ENCODE results near the gene CDH15.

The CDH15 gene, protein sequence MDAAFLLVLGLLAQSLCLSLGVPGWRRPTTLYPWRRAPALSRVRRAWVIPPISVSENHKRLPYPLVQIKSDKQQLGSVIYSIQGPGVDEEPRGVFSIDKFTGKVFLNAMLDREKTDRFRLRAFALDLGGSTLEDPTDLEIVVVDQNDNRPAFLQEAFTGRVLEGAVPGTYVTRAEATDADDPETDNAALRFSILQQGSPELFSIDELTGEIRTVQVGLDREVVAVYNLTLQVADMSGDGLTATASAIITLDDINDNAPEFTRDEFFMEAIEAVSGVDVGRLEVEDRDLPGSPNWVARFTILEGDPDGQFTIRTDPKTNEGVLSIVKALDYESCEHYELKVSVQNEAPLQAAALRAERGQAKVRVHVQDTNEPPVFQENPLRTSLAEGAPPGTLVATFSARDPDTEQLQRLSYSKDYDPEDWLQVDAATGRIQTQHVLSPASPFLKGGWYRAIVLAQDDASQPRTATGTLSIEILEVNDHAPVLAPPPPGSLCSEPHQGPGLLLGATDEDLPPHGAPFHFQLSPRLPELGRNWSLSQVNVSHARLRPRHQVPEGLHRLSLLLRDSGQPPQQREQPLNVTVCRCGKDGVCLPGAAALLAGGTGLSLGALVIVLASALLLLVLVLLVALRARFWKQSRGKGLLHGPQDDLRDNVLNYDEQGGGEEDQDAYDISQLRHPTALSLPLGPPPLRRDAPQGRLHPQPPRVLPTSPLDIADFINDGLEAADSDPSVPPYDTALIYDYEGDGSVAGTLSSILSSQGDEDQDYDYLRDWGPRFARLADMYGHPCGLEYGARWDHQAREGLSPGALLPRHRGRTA

DNA sequence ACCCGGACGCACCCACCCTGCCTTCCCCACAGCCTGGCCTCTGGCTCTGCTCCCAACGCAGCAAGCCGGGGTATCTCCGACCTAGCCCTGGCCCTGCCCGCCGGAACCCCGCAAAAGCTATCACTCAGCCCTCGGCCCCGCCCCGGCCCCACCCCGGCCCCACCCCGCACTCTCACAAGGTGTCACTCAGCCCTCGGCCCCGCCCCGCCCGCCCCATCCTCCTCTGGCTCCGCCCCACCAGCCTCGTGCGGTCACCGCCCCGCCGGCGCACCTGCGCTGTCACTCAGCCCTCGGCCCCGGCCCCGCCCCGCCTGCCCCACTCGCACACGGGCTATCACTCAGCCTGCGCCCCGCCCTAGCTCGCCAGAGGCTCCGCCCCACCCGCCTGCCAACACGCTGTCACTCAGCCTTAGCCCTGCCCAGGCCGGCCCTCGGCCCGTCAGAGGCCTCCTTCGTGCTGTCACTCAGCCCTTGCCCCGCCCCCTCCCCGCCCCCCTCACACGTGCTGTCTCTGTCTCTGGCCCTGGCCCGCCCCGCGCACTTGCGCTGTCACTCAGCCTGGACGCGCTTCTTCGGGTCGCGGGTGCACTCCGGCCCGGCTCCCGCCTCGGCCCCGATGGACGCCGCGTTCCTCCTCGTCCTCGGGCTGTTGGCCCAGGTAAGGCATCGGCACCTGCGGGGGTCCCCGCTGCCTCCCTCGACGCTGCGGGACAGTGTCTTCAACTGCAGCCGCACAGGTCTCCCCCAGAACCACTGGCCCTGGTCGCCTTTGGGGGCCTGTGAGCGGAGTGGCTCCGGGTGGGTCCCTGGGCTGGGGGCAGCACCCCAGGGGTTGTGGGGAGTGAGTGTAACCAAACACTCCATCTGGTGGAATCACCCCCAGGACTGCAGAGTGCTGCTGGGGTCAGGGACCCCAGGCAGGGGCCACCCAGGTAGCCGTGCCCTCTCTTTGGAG is at the start of gene CDH15:
Gene CDH15 (plus strand): TSS at position 533 of the 955 bp plus-strand sequence. CDS start 84 bp downstream, at position 617.
- no peak for DNase-seq

- no peak for DNase-seq
Measured at GRCh38 chr16:89122322-89122851, 49.2 kb upstream of the CDH15 start.

- no peak for DNase-seq
Measured at GRCh38 chr16:89123001-89123830, 48.3 kb upstream of the CDH15 start.

DNA sequence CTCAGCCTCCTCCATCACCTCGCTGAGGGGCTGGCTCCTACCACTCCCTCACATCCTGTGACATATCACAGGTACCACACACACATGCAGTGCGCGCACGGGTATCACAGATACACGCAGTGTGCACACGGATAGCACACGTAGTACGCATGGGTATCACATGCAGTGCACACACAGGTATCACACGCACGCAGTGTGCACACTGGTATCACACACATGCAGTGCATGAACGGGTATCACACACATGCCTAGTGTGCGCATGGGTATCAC is 47.8 kb upstream of the CDH15 start:
- no peak for DNase-seq

- no peak for DNase-seq
Measured at GRCh38 chr16:89129378-89129777, 42.2 kb upstream of the CDH15 start.

DNA sequence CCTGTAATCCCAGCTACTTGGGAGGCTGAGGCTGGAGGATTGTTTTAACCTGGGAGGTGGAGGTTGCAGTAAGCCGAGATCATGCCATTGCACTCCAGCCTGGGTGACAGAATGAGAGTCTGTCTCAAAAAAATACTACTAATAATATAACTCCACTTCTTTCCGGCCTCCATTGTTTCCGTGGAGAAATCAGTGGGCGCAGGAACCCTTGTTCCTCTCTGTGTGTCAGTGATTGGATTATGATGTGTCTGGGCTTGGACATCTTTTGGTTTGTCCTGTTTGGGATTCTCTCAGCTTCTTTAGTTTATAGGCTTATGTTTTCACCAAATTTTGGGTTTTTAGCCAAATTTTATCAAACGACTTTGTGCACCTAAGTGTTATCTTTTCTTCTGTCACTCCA is 41.1 kb upstream of the CDH15 start:
- DNase-seq = no peak

- no peak for DNase-seq
Measured at GRCh38 chr16:89131783-89132182, 39.8 kb upstream of the CDH15 start.

DNA sequence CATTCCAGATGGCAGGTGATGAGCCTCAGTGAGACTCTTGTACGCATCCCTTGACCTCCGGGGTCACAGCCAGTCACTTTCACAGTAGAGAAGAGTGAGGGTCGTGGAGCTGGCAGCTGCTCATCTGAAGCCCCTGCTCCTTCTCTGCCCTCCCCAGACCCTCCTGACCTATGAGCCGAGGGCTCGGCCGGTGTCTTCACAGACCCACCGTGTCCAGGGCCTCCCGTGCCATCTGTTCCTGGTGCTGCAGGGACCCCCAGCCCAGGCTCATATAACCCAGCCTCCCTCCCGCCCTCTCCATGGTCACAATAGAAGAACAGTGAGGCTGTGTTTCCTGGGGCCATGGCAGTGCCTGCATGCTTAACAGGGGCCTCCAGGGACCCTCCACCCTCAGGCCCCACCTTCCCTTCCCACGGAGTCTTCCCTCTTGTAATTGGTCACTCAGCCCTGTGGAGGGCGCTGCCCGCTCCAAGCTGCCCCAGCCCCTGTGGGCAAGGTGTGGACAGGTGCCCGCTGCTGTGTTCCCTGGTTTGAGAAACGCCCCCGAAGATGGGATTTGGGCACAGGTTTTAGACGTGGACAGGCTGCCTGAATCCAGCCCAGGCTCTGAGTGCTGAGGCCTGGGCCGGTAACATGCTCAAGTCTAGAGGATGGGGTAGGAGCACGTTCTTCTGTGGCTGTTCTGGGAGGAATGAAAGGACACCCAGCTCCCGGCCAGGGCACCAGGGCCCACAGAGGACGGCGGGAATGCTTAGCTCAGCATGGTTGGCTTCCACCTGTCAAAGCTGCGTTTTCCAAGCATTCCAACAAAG is 39.1 kb upstream of the CDH15 start:
- DNase-seq = no peak

DNA sequence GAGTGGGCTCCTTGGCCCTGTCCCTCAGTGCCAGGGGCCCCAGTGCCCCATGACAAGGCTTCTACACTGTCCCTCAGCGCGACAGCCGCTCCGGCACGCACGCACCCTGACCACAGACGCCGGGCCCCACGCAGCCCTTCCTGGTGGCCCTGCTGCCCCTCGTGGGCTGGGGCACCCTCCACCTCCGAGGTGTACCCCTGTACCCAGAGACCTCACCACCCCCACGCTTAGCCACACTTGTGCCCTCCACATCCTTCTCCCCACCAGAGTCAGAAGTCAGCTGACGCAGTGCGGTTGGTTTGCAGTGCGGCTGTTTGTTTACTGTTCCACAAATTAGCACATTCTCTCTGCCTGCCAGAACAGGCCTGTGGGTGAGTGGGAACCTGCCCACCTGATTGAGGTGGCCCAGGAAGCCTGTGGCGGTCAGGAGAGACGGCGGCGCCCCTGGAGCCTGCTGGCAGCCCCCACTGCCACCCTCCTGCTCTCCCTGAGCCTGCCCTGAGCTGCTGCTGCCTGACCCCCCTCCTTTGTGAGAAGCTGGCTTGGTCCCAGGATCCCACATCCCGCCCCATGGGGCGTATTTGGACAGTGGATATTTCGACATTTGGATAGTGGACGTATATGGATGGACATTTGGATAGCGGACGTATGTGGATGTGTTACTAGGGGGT is 38.0 kb upstream of the CDH15 start:
- DNase-seq = no peak

- DNase-seq = no peak
Measured at GRCh38 chr16:89134269-89134668, 37.3 kb upstream of the CDH15 start.

- DNase-seq = no peak
Measured at GRCh38 chr16:89135166-89135565, 36.4 kb upstream of the CDH15 start.

DNA sequence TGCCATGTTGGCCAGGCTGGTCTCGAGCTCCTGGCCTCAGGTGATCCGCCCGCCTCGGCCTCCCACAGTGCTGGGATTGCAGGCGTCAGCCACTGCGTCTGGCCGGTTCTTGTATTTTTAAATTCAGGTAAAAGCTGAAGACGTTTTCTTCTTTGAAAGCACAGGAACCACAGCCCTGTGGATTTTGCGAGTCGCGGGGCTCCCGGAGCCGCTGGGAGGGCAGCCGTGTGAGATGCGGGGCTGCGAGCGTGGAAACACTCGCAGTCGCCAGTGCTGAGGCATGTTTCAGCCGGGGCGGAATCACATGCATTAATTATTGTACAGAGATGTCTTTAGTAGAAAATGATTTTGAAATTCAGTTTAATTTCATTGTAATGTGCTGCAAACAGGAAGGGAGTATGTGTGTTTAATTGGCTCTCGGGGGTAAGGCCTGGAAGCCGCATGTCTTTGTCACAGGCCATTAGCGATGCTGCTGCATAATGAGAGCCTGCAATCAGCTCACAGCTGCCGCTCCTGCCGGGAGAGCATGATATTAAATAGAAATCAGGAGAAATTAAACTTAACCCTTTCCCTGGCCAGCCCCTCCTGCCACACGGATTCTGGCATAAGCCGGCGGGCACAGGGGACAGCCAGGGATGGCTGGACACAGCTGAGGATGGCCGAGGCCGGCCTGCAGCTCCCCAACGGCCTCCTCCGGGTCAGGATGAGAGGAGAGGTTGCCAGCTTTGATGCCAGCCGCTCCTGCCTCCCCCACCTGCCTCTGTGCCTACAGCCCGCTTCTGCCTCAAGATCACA is 35.4 kb upstream of the CDH15 start:
- DNase-seq = no peak

GRCh38 chr16:89136931-89137330 is 34.6 kb upstream of the CDH15 start:
- no peak for DNase-seq

- no peak for DNase-seq
Measured at GRCh38 chr16:89137666-89138512, 33.7 kb upstream of the CDH15 start.

DNA sequence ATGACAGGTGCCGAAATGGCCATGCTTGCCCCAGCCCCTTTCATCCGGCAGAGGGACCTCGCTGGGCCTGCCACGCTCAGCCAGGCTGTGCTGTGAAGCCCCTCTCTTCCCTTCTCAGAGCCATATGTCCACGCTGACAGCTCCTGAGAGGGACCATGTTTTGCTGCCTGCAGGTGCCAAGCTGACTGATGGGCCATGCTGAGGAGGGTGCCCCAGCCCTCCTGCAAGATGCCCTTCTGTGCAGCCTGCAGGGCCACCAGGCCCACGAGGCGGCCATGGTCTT is 33.1 kb upstream of the CDH15 start:
- DNase-seq = no peak

DNA sequence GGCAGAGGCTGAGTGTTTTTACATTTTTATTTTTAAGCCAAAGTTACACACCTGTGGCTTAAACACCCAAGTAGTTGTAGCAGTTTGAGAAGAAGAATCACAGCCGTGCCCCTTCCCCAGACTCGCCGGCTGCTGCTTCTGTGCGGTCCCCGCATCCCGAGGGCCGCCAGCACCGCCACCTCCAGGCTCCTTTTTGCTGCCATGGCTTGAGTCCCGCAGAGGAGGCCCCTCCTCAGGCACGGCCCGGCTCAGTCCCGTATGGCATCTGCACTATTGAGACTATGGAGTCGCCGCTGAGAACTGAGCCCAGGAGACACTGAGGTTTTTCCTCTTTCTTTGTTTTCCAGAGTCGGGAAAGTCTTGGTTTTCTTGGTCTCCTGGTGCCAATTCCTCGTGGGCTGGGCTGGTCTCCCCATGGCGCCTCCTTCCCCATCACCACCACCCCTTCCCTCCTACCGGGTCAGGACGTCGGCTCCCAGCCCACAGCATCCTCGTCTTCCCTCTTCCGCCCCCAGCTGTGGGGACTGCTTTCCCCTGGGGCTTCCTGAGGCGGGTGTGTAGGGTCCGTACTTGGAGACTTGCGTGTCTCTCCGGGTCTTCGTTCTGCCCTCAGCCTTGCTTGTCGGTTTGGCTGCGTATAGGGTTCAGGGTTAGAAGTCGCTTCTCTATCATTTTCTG is 32.6 kb upstream of the CDH15 start:
- no peak for DNase-seq

DNA sequence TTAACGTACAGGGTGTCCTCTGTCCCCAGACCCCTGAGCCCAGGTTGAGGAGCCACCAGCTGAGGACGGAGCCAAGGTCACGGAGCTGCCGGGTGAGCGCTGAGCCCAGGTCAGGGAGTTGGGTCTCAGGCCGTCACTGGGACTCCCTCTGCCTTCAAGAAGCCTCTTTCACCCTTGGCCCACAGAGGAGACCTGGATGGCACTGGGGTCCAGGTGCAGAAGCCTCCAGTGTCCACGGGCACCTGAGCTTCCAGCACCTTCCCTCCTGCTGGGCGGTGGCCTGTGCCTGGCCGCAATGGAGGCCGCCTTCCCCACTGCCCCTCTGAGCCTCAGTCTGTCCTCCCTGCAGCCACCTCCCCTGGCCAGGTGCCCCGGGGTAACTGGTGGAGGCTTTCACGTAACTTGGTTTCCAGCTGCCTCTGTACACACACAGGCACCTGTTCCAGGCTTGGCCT is 31.6 kb upstream of the CDH15 start:
- DNase-seq = no peak

DNA sequence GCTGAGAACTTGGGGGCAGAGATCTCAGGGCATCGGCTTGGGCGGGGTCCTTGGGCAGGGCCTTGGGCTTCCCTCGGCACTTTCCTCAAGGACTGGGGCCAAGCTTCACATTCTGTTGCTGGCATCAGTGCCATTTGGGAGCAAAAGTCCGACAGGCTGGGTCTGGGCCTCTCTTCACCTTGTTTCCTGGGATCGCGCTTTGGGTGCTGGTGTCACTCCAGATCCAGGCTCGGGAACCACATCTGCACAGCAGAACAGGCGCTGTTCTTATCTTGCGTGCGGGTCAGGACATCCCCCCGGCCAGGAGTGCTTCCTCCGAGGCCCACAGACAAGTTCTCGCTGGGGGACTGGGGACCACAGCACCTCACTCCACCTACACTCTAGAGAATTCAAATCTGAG is 31.1 kb upstream of the CDH15 start:
- DNase-seq = no peak

All from GOT3 (cell line).